OCI-LY7 (cell line): Measurements from ENCODE around the gene HOXC6.

ENCODE experiments used
- CTCF ChIP-seq: fragments of 200-600 bp; sonication (generic); conservative IDR thresholded peaks from 2 replicates; pipeline ENCODE4 v1.5.1; 2014; ENCODE audit warnings: mild to moderate bottlenecking, antibody characterized with exemption, low read length, moderate library complexity, mixed read lengths
- EZH2phosphoT487 ChIP-seq: fragments of 200-600 bp; sonication (generic); IDR thresholded peaks from 2 replicates; pipeline ENCODE4 v1.6.1; 2018; ENCODE audit warnings: low read depth, borderline replicate concordance, mild to moderate bottlenecking, mixed run types, antibody characterized with exemption, low read length, moderate library complexity, mixed read lengths

- TF ChIP-seq CTCF, result no peak
- no peak for TF ChIP-seq EZH2phosphoT487
Observed at GRCh38 chr12:54032086-54032619, 3.9 kb downstream of the HOXC6 start.
